Measurements from ENCODE around the gene AKIP1. TPM values are rescaled to one million over a fixed set of nuclear protein-coding genes. Genes with fewer than 3 reads are reported as not detected.

Gene AKIP1
- total RNA-seq, 1 experiment from 2014 or later = 129 TPM

Other genes starting within 250 kb of the AKIP1 start
- gene TRIM66, start 228.5 kb upstream of the AKIP1 start, total RNA-seq (2014; rRNA removed; shearing (Covaris generic); ENCODE audit: low replicate concordance) = 0.74 and 1.4 TPM in 2 replicates
- gene RPL27A, start 228.4 kb upstream of the AKIP1 start, total RNA-seq (2014; rRNA removed; shearing (Covaris generic); ENCODE audit: low replicate concordance) = 1,350 and 4,050 TPM in 2 replicates
- gene C11orf16, start 21.8 kb downstream of the AKIP1 start, total RNA-seq (2014; rRNA removed; shearing (Covaris generic); ENCODE audit: low replicate concordance) = not detected in 2 replicates
- not detected in 2 replicates for gene ASCL3, start 31.8 kb downstream of the AKIP1 start, total RNA-seq (2014; rRNA removed; shearing (Covaris generic); ENCODE audit: low replicate concordance)
- 44.4 and 66.5 TPM in 2 replicates for gene TMEM9B, start 53.3 kb downstream of the AKIP1 start, total RNA-seq (2014; rRNA removed; shearing (Covaris generic); ENCODE audit: low replicate concordance)
- gene NRIP3, start 92.8 kb downstream of the AKIP1 start, total RNA-seq (2014; rRNA removed; shearing (Covaris generic); ENCODE audit: low replicate concordance) = 11.1 and 12.7 TPM in 2 replicates
- 0.59 TPM in 1 of 2 replicates, not detected in the other for gene SCUBE2, start 180.4 kb downstream of the AKIP1 start, total RNA-seq (2014; rRNA removed; shearing (Covaris generic); ENCODE audit: low replicate concordance)